H1 (cell line): ENCODE measurements around the gene EEF1AKMT3. TPM values are rescaled to one million over a fixed set of nuclear protein-coding genes. Genes with fewer than 3 reads are reported as not detected.

Experiments
- CTCF ChIA-PET: fragments of 300-600 bp; sonication (Branson Sonifier 250); formaldehyde crosslinking; loops from one replicate; lab custom pipeline; 2021; ENCODE audit not compliant: partially characterized antibody; lab: Charles Lee
- POLR2A ChIA-PET: fragments of 300-600 bp; sonication (Branson Sonifier 250); formaldehyde crosslinking; loops from one replicate; lab custom pipeline; 2021; ENCODE audit warnings: inconsistent platforms; ENCODE audit not compliant: partially characterized antibody; lab: Charles Lee
- DNase-seq, 2 experiments: peaks; one replicate each; pipeline versions ENCODE4 v3.0.0 to v3.0.0-alpha.2; 2010 to 2022; ENCODE audit warnings: low spot score in 2 of 2, low read depth in 1 of 2, mixed read lengths in 1 of 2
- FAIRE-seq: peaks from 2 replicates; lab custom pipeline; 2011; peaks lifted over from hg19 to GRCh38; lab: Jason Lieb, UNC
- H2AFZ ChIP-seq: 2 replicates; pipeline ENCODE4 v1.8.1; 2012; ENCODE audit warnings: low read length, inconsistent platforms
- H2AK5ac ChIP-seq: 2 replicates; pipeline ENCODE4 v1.6.1; 2013; ENCODE audit warnings: low read depth, low read length
- H2BK120ac ChIP-seq: replicated peaks from 2 replicates; pipeline ENCODE3; 2013; ENCODE audit warnings: low read depth, low read length, inconsistent platforms
- H2BK12ac ChIP-seq: 2 replicates; pipeline ENCODE4 v1.6.1; 2013; ENCODE audit warnings: low read depth, low read length
- H2BK15ac ChIP-seq: 2 replicates; pipeline ENCODE4 v1.6.1; 2013; ENCODE audit warnings: low read length
- H2BK20ac ChIP-seq: 2 replicates; pipeline ENCODE4 v1.6.1; 2013; ENCODE audit warnings: low read length
- H2BK5ac ChIP-seq: 2 replicates; pipeline ENCODE4 v1.6.1; 2013; ENCODE audit warnings: low read depth, low read length
- H3K14ac ChIP-seq: 2 replicates; pipeline ENCODE4 v1.6.1; 2013; ENCODE audit warnings: inconsistent platforms; ENCODE audit not compliant: insufficient read length
- H3K18ac ChIP-seq: 2 replicates; pipeline ENCODE4 v1.6.1; 2013; ENCODE audit warnings: low read length; ENCODE audit errors: extremely low read depth
- H3K23ac ChIP-seq: 2 replicates; pipeline ENCODE4 v1.6.1; 2013; ENCODE audit warnings: inconsistent platforms; ENCODE audit not compliant: insufficient read length
- H3K23me2 ChIP-seq: 2 replicates; pipeline ENCODE4 v1.6.1; 2013; ENCODE audit warnings: low read depth, low read length
- H3K27ac ChIP-seq: 2 replicates; pipeline ENCODE4 v1.6.1; 2011; ENCODE audit warnings: low read depth, low read length, inconsistent platforms
- H3K27me3 ChIP-seq, 4 experiments: replicated peaks in 1 of 4; 1 replicate in 1 of 4; 2 replicates in 3 of 4; pipeline versions ENCODE4 v1.6.1 to v1.8.1; 2011 to 2013; ENCODE audit warnings: low read length in 3 of 4, mild to moderate bottlenecking in 3 of 4, inconsistent platforms in 2 of 4, mixed read lengths in 2 of 4, moderate library complexity in 1 of 4; ENCODE audit not compliant: control insufficient read depth in 3 of 4, insufficient read depth in 3 of 4; ENCODE audit errors: extremely low read depth in 1 of 4
- H3K36me3 ChIP-seq, 4 experiments: 2 replicates each; pipeline versions ENCODE4 v1.6.1 to v1.8.1; 2011 to 2013; ENCODE audit warnings: mild to moderate bottlenecking in 4 of 4, low read length in 3 of 4, moderate library complexity in 2 of 4, control low read depth in 1 of 4, inconsistent platforms in 1 of 4; ENCODE audit not compliant: insufficient read depth in 4 of 4, control insufficient read depth in 2 of 4
- H3K4ac ChIP-seq: replicated peaks from 2 replicates; pipeline ENCODE3; 2013; ENCODE audit warnings: low read length, low read depth, mixed read lengths, inconsistent platforms; ENCODE audit not compliant: insufficient read length
- H3K4me1 ChIP-seq, 4 experiments: replicated peaks in 1 of 4; 1 replicate in 1 of 4; 2 replicates in 3 of 4; pipeline versions ENCODE4 v1.6.1 to v1.8.1; 2011 to 2013; ENCODE audit warnings: low read length in 3 of 4, inconsistent platforms in 2 of 4, mixed read lengths in 1 of 4; ENCODE audit not compliant: insufficient read depth in 4 of 4, control insufficient read depth in 3 of 4
- H3K4me2 ChIP-seq, 2 experiments: 2 replicates each; pipeline versions ENCODE4 v1.6.1 to v1.8.1; 2011 to 2013; ENCODE audit warnings: low read depth in 2 of 2, low read length in 2 of 2, control low read depth in 1 of 2, inconsistent platforms in 1 of 2, mild to moderate bottlenecking in 1 of 2; ENCODE audit not compliant: insufficient read depth in 1 of 2
- H3K4me3 ChIP-seq, 4 experiments: fragments of 200-600, 300-600 bp in 1 of 4; sonication (generic), shearing (Covaris generic), sonication (Bioruptor Twin) in 1 of 4; 2 replicates each; pipeline versions ENCODE4 v1.5.1 to v1.8.1; 2011 to 2016; ENCODE audit warnings: low read length in 4 of 4, low read depth in 3 of 4, control low read depth in 2 of 4, inconsistent platforms in 2 of 4, mild to moderate bottlenecking in 2 of 4, mixed read lengths in 1 of 4, moderate library complexity in 1 of 4; ENCODE audit not compliant: insufficient read depth in 2 of 4; ENCODE audit errors: extremely low read depth in 1 of 4
- H3K56ac ChIP-seq: replicated peaks from 2 replicates; pipeline ENCODE3; 2013; ENCODE audit warnings: low read depth, mild to moderate bottlenecking, mixed read lengths, low read length, inconsistent platforms; ENCODE audit not compliant: insufficient read length
- H3K79me1 ChIP-seq: 2 replicates; pipeline ENCODE4 v1.6.1; 2013; ENCODE audit warnings: low read depth, low read length, control low read depth
- H3K79me2 ChIP-seq, 2 experiments: 2 replicates each; pipeline versions ENCODE4 v1.6.1 to v1.8.1; 2012 to 2013; ENCODE audit warnings: low read length in 2 of 2, mild to moderate bottlenecking in 2 of 2, inconsistent platforms in 1 of 2; ENCODE audit not compliant: insufficient read depth in 2 of 2, control insufficient read depth in 1 of 2
- H3K9ac ChIP-seq, 4 experiments: replicated peaks in 1 of 4; 1 replicate in 1 of 4; 2 replicates in 3 of 4; pipeline versions ENCODE4 v1.6.1 to v1.8.1; 2011 to 2013; ENCODE audit warnings: low read depth in 3 of 4, low read length in 3 of 4, control low read depth in 2 of 4, mild to moderate bottlenecking in 2 of 4, moderate library complexity in 2 of 4, inconsistent platforms in 1 of 4; ENCODE audit errors: extremely low read depth in 1 of 4
- H3K9me3 ChIP-seq, 2 experiments: 2 replicates each; pipeline versions ENCODE4 v1.6.1 to v1.8.1; 2012 to 2013; ENCODE audit warnings: mild to moderate bottlenecking in 2 of 2, moderate library complexity in 2 of 2, control low read depth in 1 of 2, inconsistent platforms in 1 of 2, low read depth in 1 of 2, low read length in 1 of 2, mixed read lengths in 1 of 2; ENCODE audit not compliant: insufficient read depth in 2 of 2
- H4K20me1 ChIP-seq, 2 experiments: replicated peaks in 1 of 2; 2 replicates each; pipeline versions ENCODE3 to v1.8.1; 2011 to 2013; ENCODE audit warnings: inconsistent platforms in 2 of 2, low read length in 2 of 2, mild to moderate bottlenecking in 1 of 2; ENCODE audit not compliant: insufficient read depth in 2 of 2, control insufficient read depth in 1 of 2
- H4K5ac ChIP-seq: 2 replicates; pipeline ENCODE4 v1.6.1; 2013; ENCODE audit warnings: low read length, low read depth, mixed read lengths, inconsistent platforms; ENCODE audit not compliant: insufficient read length
- H4K8ac ChIP-seq: 2 replicates; pipeline ENCODE4 v1.8.0; 2013; ENCODE audit warnings: mild to moderate bottlenecking, moderate library complexity, low read length, inconsistent platforms; ENCODE audit not compliant: insufficient read depth; ENCODE audit errors: extremely low read depth
- H4K91ac ChIP-seq: replicated peaks from 2 replicates; pipeline ENCODE3; 2013; ENCODE audit warnings: low read length, mixed read lengths, inconsistent platforms; ENCODE audit not compliant: insufficient read length
- BACH1 ChIP-seq: IDR thresholded peaks from 2 replicates; pipeline ENCODE4 v1.6.1; 2012; ENCODE audit warnings: low read length, improper control_type of control experiment
- CBX5 ChIP-seq: fragments of 300-800, 300-1000 bp; sonication (generic); IDR thresholded peaks from 2 replicates; pipeline ENCODE4 v1.7.1; 2016; ENCODE audit warnings: antibody characterized with exemption, low read length, low read depth
- CBX8 ChIP-seq: fragments of 300-800, 300-1000 bp; sonication (generic); IDR thresholded peaks from 2 replicates; pipeline ENCODE4 v1.7.1; 2016; ENCODE audit warnings: low read depth, low read length, borderline replicate concordance
- CHD2 ChIP-seq: IDR thresholded peaks from 2 replicates; pipeline ENCODE4 v1.6.1; 2012; ENCODE audit warnings: low read length, improper control_type of control experiment
- CREB1 ChIP-seq: IDR thresholded peaks from 2 replicates; pipeline ENCODE4 v1.6.1; 2012; ENCODE audit warnings: inconsistent platforms
- JUND ChIP-seq: IDR thresholded peaks from 2 replicates; pipeline ENCODE4 v1.6.1; 2011; ENCODE audit warnings: mild to moderate bottlenecking, improper control_type of control experiment, low read length
- NANOG ChIP-seq: IDR thresholded peaks from 2 replicates; pipeline ENCODE4 v1.6.1; 2011; ENCODE audit warnings: low read length, low read depth, mild to moderate bottlenecking, inconsistent platforms; ENCODE audit not compliant: insufficient read depth, poor library complexity, severe bottlenecking
- SP4 ChIP-seq: IDR thresholded peaks from 2 replicates; pipeline ENCODE4 v1.6.1; 2012; ENCODE audit warnings: low read length, inconsistent platforms
- TCF12 ChIP-seq: IDR thresholded peaks from 2 replicates; pipeline ENCODE4 v1.6.1; 2011; ENCODE audit warnings: low read depth, mild to moderate bottlenecking, low read length
- WGBS, 2 experiments: shearing (Covaris generic) in 1 of 2; methylation state at CpG; one replicate each; pipeline versions ENCODE4 v1.1.6 to v1.1.7; 2013 to 2015; ENCODE audit warnings: low lambda C conversion rate in 2 of 2, mixed read lengths in 2 of 2, inconsistent platforms in 1 of 2, low coverage in 1 of 2, missing lambda C conversion rate in 1 of 2; ENCODE audit not compliant: insufficient replicate concordance in 2 of 2, insufficient coverage in 1 of 2, insufficient read length in 1 of 2; ENCODE audit errors: extremely low coverage in 1 of 2, missing lambda C conversion rate in 1 of 2; 5-methylcytosine and 5-hydroxymethylcytosine counted together
- polyA plus RNA-seq, 7 experiments: library from polyadenylated mRNA; depleted of rRNA in 3 of 7; stranded (reverse) in 5 of 7; unstranded in 2 of 7; fragments of >200 nt in 5 of 7; fragments of 200-250 nt in 2 of 7; gene quantifications; 1 replicate in 5 of 7; 2 replicates in 1 of 7; 4 replicates in 1 of 7; pipeline versions ENCODE4 v1.2.1 to v1.2.3, GENCODE V29; 2011 to 2013; ENCODE audit warnings: missing spikeins in 2 of 7, mixed read lengths in 2 of 7
- total RNA-seq: library from RNA; stranded (reverse); fragmentation: NEBNext Ultra II Directional; extraction: Animal tissue kit (Norgen Biotek cat#: 25700); gene quantifications from 2 replicates; pipeline ENCODE4 v1.2.1, GENCODE V29; 2021
- TF ChIP-seq, protein P1 (sequence below), 3 experiments: IDR thresholded peaks; 1 replicate in 2 of 3; 2 replicates in 1 of 3; pipeline versions ENCODE4 v1.5.1 to v1.6.1; 2011; ENCODE audit warnings: low read length in 3 of 3, mild to moderate bottlenecking in 3 of 3, inconsistent platforms in 2 of 3, low read depth in 1 of 3, moderate library complexity in 1 of 3; ENCODE audit not compliant: insufficient read depth in 1 of 3; ENCODE audit errors: control extremely low read depth in 1 of 3
- TF ChIP-seq, protein P2 (sequence below): IDR thresholded peaks from 2 replicates; pipeline ENCODE4 v1.6.1; 2011; ENCODE audit warnings: low read depth, mild to moderate bottlenecking, low read length; ENCODE audit not compliant: insufficient read depth

The EEF1AKMT3 gene
- total and polyA plus RNA-seq, 2 of the 8 experiments (the other 6 are each of a cell fraction or from before 2014, with no cell fraction given) = 3.1 to 4.4 TPM

DNA sequence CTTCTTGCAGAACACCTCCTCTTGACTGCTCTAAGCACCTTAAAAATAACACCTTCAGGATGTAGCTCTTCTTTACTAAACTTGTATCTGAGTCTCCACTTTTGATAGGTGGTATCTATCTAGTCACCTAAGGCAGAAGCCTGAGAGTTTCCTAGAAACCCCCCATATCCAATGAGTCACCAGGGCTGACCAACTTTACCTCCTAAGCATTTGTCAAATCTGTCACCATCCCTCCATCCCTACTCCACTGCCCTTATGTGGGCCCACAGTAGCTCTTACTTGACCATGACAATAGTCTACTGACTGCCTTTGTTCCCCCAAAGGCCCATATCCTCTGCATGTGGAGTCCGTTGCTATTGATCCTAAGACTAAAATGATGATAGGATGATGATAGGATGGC lies 30.2 kb downstream of the EEF1AKMT3 start:
- Histone ChIP-seq H4K8ac (no peak overlapping the region), H3K4me2 (no peak overlapping the region), H3K79me2 (no peaks in the 10 kb centered on the region), H4K91ac (no peak overlapping the region), H2BK20ac (no peak overlapping the region), H4K20me1 (no peaks in the 10 kb centered on the region), H2AFZ (no peak overlapping the region), H3K79me1 (no peaks in the 10 kb centered on the region; the same call in 1 of the 2 replicates), H3K9ac (no peak overlapping the region), H2BK12ac (no peak overlapping the region), H4K5ac (no peak overlapping the region), H2BK120ac (no peak overlapping the region), H3K4me3 (no peak overlapping the region), H3K18ac (no peak overlapping the region), H3K27me3 (no peaks in the 10 kb centered on the region), H3K23ac (no peak overlapping the region), H2BK5ac (no peak overlapping the region), H3K14ac (no peak overlapping the region), H3K56ac (no peak overlapping the region), H3K4me1 (peaks cover 0 to 2% (median under 1%) of the 10 kb centered on the region in 4 experiments; a peak in 1 of 7 replicates), H2BK15ac (no peak overlapping the region), H3K23me2 (no peaks in the 10 kb centered on the region), H3K27ac (no peak overlapping the region), H3K4ac (no peak overlapping the region), H3K36me3 (peaks cover 0 to 2% (median under 1%) of the 10 kb centered on the region in 4 experiments; a peak in 4 of 8 replicates), H3K9me3 (no peaks in the 10 kb centered on the region), H2AK5ac (no peak overlapping the region)
- no peak for DNase-seq
- ChIA-PET CTCF (interaction anchor here (0.6 to 6.9 kb wide), 32 partner anchors 12 to 1646 kb away, joined by 3 to 146 read pairs (median 6); partner anchors contain the start of genes AVIL, CYP27B1 and TSFM), POLR2A (interaction anchor here (0.9 to 8.0 kb wide), 7 partner anchors 15 to 42 kb away, joined by 3 to 71 read pairs (median 4); partner anchors contain the start of genes AVIL, CYP27B1, EEF1AKMT3 and METTL1)
- WGBS, 2 experiments = 73% methylated on average over 1 of the region's 1 CpG; no CpG with 5 or more reads in 1 of the 2 experiments
- no peak for FAIRE-seq
- TF ChIP-seq JUND (no peak), CREB1 (no peak), NANOG (no peak), SP4 (no peak), CBX8 (no peak), TCF12 (no peak), CHD2 (no peak), BACH1 (no peak), CBX5 (no peak)
- TF ChIP-seq, protein P1, sequence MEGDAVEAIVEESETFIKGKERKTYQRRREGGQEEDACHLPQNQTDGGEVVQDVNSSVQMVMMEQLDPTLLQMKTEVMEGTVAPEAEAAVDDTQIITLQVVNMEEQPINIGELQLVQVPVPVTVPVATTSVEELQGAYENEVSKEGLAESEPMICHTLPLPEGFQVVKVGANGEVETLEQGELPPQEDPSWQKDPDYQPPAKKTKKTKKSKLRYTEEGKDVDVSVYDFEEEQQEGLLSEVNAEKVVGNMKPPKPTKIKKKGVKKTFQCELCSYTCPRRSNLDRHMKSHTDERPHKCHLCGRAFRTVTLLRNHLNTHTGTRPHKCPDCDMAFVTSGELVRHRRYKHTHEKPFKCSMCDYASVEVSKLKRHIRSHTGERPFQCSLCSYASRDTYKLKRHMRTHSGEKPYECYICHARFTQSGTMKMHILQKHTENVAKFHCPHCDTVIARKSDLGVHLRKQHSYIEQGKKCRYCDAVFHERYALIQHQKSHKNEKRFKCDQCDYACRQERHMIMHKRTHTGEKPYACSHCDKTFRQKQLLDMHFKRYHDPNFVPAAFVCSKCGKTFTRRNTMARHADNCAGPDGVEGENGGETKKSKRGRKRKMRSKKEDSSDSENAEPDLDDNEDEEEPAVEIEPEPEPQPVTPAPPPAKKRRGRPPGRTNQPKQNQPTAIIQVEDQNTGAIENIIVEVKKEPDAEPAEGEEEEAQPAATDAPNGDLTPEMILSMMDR (IDR thresholded peaks at IDR 0.05; ENCODE audit: control extremely low read depth in 1 of 3, insufficient read depth in 1 of 3, low read depth in 1 of 3, low read length in 3 of 3) = no peak
- TF ChIP-seq, protein P2, sequence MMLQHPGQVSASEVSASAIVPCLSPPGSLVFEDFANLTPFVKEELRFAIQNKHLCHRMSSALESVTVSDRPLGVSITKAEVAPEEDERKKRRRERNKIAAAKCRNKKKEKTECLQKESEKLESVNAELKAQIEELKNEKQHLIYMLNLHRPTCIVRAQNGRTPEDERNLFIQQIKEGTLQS = no peak
